T-helper 2 cell treated with Interferon-gamma antibody and Interleukin-4, amounts not matched to agents 5 μg/mL and 100 μg/mL, for 36 hours (primary cell): Measurements from ENCODE around the gene LDB3.

ENCODE experiments used
- DNase-seq: peaks from one replicate; pipeline ENCODE4 v3.0.0; 2021; ENCODE audit warnings: low spot score
- H3K27ac Mint-ChIP-seq: one replicate; pipeline ENCODE4 v1.8.0; 2021; ENCODE audit warnings: mild to moderate bottlenecking, mixed read lengths
- H3K27me3 Mint-ChIP-seq: one replicate; pipeline ENCODE4 v1.8.0; 2021; ENCODE audit warnings: low read depth, mixed read lengths
- H3K36me3 Mint-ChIP-seq: one replicate; pipeline ENCODE4 v1.8.0; 2021; ENCODE audit warnings: low read depth, mixed read lengths
- H3K4me1 Mint-ChIP-seq: one replicate; pipeline ENCODE4 v1.8.0; 2021; ENCODE audit warnings: low read depth, mixed read lengths
- H3K4me3 Mint-ChIP-seq: one replicate; pipeline ENCODE4 v1.8.0; 2022; ENCODE audit warnings: mild to moderate bottlenecking, moderate library complexity, mixed read lengths
- H3K9me3 Mint-ChIP-seq: one replicate; pipeline ENCODE4 v1.8.0; 2021; ENCODE audit warnings: mixed read lengths

LDB3 gene

DNA sequence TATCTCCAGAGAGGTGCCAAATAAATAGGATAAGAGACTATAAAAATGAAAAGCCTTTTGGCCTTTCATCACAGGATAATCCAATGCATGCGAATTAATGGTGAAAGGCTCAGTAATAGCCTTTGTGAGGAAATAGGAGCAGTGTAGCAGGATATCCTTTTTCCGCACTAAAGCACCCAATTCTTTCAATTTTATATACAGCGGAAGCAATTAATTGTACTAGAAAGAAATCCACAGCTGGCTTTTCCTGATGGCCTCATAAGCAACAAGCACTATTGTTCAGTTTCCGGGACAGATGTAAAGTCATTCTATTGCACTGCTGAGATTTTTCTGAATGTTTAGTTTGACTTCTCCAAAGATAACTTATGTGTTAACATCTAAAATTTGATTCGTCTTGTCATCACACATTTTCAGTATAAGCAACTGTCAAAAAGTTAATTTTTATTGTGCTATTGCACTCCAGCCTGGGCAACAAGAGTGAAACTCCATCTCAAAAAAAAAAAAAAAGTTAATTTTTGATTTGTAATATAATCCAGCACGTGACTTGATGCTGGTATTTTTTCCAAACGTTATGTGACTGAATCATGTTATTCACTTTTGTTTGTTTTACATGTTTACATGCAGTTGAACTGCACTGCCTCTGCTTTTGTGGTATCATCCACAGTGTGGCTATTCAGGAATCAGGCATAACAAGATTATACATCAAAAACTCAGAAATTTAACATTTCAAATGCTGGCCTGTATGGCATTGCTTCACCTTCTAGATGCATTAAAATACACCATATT is 79.7 kb downstream of the LDB3 start:
- DNase-seq: no peak
- H3K27ac Mint-ChIP-seq: no peak overlapping the region
- H3K36me3 Mint-ChIP-seq: no peaks in the 10 kb centered on the region
- H3K4me3 Mint-ChIP-seq: no peak overlapping the region
- H3K9me3 Mint-ChIP-seq: no peaks in the 10 kb centered on the region
- H3K4me1 Mint-ChIP-seq: peaks cover 6% of the 10 kb centered on the region
- H3K27me3 Mint-ChIP-seq: no peaks in the 10 kb centered on the region

DNA sequence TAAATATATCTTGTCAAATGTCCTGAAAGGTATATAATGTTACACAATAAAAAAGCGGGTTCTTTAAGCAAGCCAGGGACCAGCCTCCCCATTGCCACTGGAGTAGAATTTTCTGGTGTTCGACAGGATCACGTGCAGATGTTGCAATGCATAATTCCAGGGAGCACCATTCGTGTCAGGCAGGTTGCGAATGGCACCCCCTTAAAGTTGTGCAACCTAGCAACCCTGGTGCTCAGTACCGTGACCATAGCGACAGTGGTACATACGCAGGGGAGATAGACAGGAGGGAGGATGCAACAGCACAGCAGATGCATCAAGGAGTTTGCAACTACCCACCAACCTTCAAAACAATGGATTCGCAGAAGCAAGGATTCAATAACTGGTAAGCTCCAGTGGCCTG is 81.5 kb downstream of the LDB3 start:
- Mint-ChIP-seq H3K27ac (no peak overlapping the region), H3K27me3 (peaks cover 9% of the 10 kb centered on the region), H3K4me3 (no peak overlapping the region), H3K9me3 (no peaks in the 10 kb centered on the region), H3K36me3 (no peaks in the 10 kb centered on the region), H3K4me1 (peaks cover 12% of the 10 kb centered on the region)
- DNase-seq: no peak

DNA sequence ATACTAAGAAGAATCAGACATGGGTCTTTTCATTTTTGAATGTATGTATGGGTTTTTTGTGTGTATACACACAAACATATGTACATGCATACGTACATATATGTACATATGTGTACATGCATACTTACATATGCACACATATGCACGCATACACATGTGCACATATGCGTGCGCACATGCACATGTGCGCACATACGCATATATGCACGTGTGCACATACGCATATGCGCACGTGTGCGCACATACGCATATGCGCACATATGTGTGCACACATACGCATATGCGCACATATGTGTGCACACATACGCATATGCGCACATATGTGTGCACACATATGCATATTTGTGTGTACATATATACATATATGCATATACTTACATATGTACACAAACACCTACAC is 83.2 kb downstream of the LDB3 start:
- Mint-ChIP-seq H3K4me1 (peaks cover 14% of the 10 kb centered on the region), H3K27me3 (peaks cover 15% of the 10 kb centered on the region), H3K36me3 (no peaks in the 10 kb centered on the region), H3K27ac (no peak overlapping the region), H3K9me3 (no peaks in the 10 kb centered on the region), H3K4me3 (no peak overlapping the region)
- DNase-seq: no peak

DNA sequence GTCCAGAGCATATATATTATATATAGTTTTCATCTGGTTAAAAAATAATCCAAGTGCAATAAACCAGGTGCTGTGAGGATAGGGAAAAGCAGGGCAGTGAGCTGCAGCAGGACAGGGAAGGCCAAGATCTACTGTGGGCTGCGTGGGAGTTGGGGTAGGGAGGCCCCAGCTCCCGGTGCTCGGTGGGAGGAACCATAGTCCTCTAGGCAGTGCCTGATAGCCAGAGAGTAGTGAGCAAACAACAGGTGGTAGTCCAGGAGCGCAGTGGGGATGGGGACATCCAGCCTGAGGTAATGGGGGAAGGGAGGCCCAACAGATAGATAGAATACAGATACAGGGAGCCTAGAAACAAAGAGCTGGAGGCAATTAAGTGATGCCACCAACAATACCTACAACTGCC is 84.0 kb downstream of the LDB3 start:
- DNase-seq: no peak
- Mint-ChIP-seq H3K27ac (no peak overlapping the region), H3K36me3 (no peaks in the 10 kb centered on the region), H3K4me1 (peaks cover 15% of the 10 kb centered on the region), H3K27me3 (peaks cover 16% of the 10 kb centered on the region), H3K9me3 (no peaks in the 10 kb centered on the region), H3K4me3 (no peak overlapping the region)

DNA sequence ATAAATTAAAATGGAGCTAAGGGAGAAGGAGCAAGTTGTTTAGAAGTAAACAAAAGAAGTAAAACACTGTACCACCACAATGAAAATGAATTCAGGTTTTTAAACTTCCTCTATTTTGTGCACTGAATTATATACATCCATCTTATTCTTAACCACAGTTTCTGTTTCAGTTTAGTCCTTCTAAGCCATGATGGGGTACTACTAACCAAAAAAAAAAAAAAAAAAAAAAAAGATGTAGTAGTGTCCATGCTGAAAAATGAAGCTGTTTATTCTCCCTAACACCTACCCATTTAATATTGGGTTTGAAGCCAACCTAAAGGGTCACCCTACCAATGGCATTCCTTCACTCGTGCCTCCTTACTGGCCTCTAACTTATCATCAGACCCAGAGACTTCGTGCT is 84.7 kb downstream of the LDB3 start:
- Mint-ChIP-seq H3K27ac (no peak overlapping the region), H3K4me3 (no peak overlapping the region), H3K9me3 (no peaks in the 10 kb centered on the region), H3K4me1 (peaks cover 22% of the 10 kb centered on the region), H3K27me3 (peaks cover 24% of the 10 kb centered on the region), H3K36me3 (peaks cover 3% of the 10 kb centered on the region)
- DNase-seq: no peak

DNA sequence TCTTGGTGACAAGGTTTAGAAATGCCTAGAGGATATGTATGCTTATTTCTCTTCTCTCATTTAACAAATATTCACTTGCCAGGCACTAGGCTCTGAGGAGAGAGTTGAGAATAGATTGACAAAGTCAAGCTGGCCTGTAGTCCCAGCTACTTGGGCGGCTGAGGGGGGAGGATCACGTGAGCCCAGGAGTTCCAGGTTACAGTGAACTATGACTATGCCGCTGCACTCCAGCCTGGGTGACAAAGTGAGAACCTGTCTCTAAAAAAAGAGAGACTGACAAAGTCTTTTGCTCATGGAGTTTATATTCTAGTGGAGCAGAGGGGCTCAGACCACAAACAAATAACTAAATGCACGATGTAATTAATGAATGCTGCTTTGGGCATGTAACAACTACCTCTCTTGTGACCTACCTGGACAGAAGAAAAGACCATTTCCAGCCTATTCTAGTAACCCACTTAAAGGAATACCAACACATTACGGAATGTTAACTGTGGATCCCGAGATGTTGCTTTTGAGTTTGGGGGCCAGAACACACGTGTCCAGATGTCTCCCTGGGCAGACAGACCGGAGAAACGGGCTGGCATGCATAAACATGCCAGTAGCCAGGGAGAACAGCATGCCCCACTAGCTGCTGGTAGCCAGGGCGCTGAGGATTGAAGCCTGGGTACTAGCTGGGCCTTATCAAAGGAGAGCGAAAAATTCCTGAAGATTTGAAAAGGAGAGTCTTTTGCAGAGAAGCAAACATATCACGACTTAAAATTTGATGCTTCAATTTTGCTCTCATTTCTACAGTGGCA is 85.5 kb downstream of the LDB3 start:
- peaks cover 28% of the 10 kb centered on the region for H3K4me1 Mint-ChIP-seq
- no peaks in the 10 kb centered on the region for H3K9me3 Mint-ChIP-seq
- H3K4me3 Mint-ChIP-seq: no peak overlapping the region
- DNase-seq: no peak
- H3K27ac Mint-ChIP-seq: no peak overlapping the region
- H3K36me3 Mint-ChIP-seq: peaks cover 3% of the 10 kb centered on the region
- peaks cover 32% of the 10 kb centered on the region for H3K27me3 Mint-ChIP-seq

DNA sequence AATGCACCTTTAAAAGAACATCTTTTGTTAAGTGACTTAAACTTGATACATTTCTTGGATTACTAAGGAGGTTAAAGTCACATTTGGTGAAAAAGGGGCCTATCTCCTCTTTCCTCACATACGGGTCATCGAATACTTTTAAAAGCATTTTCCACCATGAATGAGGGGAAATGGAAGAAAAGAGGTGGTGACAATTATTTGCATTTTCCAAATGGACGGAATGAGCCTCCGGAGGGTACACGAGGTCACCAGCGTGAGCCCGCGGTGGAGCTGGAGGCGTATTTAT is 87.1 kb downstream of the LDB3 start:
- Mint-ChIP-seq H3K27ac (peak overlapping the region; percentile 78), H3K4me1 (peaks cover 35% of the 10 kb centered on the region), H3K9me3 (no peaks in the 10 kb centered on the region), H3K4me3 (peak overlapping the region; percentile 84), H3K27me3 (peaks cover 42% of the 10 kb centered on the region), H3K36me3 (peaks cover 3% of the 10 kb centered on the region)
- no peak for DNase-seq

DNA sequence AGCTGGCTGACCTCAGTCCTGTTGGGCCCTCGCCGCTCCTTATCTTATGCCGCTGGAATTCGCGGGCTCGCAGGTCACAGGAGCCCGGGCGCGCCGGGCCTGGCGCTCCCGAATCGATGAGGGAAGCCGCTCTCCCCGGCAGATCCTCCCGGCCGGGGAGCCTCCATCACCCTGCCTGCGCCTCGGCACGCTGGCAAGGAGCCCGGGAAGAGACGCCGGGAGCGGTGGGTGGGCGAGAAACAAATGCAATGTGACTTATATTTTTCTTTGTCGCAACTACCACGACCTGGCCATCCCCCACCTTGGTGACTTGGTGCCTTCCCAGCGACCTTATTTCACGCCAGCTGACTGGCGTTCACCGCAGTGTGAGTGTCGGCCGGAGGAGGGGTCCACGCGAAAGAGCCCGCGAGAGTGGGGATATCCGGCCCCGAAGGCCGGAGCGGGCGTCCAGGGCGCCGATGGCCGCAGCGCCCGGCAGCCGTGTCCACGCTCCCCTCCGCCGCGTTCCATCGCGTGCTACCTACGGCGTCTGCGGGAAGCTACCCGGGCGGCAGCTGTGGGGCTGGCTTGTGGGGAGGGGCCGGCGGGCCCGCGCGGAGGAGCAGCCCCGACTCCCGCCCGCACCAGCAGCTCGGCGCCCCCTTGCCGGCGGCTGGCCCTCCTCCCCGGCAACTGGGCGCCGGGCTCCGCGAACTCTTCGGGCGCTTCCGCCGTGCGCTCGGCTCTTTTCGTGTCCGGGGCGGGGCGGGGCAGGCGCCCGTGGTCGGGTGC is 87.6 kb downstream of the LDB3 start:
- Mint-ChIP-seq H3K27me3 (peaks cover 42% of the 10 kb centered on the region), H3K9me3 (no peaks in the 10 kb centered on the region), H3K4me1 (peaks cover 35% of the 10 kb centered on the region), H3K4me3 (peak overlapping the region; percentile 84), H3K27ac (peak overlapping the region; percentile 78), H3K36me3 (peaks cover 3% of the 10 kb centered on the region)
- DNase-seq: peak; percentile 90

DNA sequence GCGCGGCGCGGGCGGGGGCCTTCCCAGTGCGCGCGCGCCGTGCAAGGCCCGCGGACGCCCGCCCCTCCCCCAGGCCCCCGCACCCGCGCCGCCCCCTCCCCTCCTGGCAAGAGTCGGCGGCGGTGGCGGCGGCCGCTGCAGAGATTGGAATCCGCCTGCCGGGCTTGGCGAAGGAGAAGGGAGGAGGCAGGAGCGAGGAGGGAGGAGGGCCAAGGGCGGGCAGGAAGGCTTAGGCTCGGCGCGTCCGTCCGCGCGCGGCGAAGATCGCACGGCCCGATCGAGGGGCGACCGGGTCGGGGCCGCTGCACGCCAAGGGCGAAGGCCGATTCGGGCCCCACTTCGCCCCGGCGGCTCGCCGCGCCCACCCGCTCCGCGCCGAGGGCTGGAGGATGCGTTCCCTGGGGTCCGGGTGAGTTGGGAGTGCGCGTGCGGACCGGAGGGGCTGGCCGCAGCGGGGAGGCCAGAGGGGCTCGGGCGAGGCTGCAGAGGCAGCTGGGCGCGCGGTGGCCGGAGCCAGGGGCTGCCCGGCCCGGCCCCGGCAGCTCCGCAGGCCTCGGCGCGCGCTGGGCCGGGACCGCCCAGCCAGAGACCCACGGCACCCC is 88.3 kb downstream of the LDB3 start, which contains the start of gene BMPR1A:
Gene BMPR1A, plus strand, starts transcription at position 109 of the 602 bp plus-strand sequence. CDS start 119,400 bp downstream, outside the sequence.
- Mint-ChIP-seq H3K4me3 (peak within 1 kb of the TSS; percentile 89), H3K9me3 (no peaks in the 10 kb centered on the region), H3K27ac (peak within 1 kb of the TSS; percentile 78), H3K4me1 (peaks cover 35% of the 10 kb centered on the region), H3K36me3 (peaks cover 3% of the 10 kb centered on the region), H3K27me3 (peaks cover 48% of the 10 kb centered on the region)
- DNase-seq: no peak

DNA sequence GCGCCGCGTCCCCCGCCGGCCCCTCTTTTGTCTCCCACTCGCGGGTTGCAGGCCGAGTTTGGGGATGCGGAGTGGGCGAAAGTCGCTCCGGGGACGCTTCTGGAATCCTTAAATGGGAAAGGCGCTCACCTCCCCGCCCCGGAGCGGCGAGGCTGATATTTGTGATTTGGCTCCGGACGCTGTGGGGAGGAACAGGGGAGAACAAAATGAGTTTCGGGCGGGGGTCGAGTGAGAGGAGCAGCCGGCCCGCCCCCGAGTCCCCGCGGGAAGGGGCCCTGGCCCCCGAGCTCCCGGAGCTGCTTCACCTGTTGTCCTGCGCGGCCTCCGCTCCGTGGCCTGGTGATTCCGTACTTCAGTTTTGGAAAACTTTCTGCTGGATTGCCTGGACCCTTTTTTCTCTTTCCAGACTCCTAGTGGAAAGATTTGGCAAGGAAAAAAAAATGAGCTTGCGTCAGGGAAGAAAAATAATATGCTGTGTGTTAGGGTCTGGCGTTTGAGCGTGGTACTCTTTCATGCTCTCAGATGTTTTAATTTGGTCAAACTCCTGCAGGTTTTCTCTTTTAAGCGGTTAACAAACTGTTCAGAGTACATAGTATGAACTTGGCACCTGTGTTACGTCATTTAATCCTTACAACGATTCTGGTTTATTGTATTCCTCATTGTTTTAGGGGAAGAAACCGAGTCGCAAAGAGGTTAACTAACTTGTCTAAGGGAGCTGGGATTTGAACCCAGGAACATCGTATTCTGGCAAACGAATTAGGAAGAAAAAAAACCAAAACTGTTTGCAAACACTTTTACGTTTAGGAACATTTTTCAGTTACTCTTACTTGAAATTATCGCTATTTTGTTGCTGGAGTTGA is 89.0 kb downstream of the LDB3 start:
- Mint-ChIP-seq H3K27ac (peak overlapping the region; percentile 70), H3K36me3 (peaks cover 3% of the 10 kb centered on the region), H3K27me3 (peaks cover 51% of the 10 kb centered on the region), H3K9me3 (no peaks in the 10 kb centered on the region), H3K4me3 (peak overlapping the region; percentile 89), H3K4me1 (peaks cover 35% of the 10 kb centered on the region)
- no peak for DNase-seq

DNA sequence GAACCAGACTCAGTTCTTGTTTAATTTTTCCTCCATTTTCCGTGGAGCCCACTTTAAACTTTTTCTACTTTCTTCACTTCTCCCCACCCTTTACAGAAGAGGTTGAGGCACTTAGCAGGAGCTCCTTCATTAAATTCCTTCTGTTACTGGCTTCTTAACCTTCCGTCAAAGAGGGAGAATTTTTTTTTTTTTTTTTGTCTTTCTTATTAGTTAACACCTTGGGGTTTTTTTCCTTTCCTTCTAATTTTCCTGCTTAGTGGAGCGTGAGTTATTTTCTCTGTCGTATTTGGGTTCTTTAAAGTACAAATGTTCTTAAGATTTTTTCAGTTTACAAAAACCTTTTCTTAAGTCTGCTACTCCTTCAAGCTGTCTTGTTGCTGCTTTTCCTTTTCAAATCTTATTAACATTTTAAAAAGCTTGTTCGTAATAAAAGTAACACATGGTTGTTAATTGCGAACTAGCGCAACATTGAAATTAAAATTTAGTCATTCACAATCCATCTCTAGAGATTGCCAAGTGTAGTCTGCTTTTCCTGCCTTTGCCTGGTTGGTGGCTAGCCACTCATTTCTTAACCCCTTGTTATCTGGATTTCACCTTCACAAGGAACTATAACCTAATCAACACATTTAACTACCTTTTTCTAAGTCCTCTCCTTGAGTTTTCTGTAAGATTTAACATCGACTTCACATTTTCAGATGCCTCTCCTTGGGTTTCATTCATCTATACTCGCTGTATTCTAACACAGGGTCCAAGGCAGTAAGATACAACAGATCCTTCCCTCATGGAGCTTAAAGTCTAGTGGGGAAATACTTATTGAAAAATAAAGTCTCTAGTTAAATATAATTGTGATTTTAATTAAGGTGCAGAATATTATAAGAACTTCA is 90.1 kb downstream of the LDB3 start:
- Mint-ChIP-seq H3K27ac (no peak overlapping the region), H3K36me3 (peaks cover 3% of the 10 kb centered on the region), H3K9me3 (no peaks in the 10 kb centered on the region), H3K4me1 (peaks cover 26% of the 10 kb centered on the region), H3K4me3 (peak overlapping the region; percentile 89), H3K27me3 (peaks cover 54% of the 10 kb centered on the region)
- no peak for DNase-seq

DNA sequence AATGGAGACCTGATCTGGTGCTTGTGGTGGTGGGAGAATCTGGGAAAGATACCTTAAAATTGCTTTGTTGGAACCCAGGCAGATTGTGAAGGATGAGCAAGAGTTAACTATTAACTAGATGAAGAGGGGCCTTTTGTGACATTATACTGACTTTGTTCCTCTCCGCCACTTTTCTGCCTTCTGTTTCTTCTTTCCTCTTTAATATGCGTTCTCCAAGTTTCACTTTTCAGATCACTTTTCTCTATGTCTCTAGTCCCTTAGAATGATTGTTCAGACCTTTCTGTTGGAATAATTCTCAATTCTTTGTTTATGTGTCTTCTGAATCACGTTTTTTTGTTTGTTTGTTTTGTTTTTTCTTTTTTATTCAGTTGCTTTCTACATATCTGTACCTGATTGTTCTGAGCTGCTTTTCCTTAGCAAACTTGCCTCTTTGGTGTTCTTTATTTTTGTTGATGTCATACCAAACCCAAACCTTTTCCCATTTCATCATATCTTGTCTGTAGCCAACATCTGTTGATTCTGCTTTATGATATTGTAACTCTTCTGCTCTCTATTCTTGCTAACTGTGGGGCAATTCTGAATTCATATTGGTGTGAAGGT is 90.9 kb downstream of the LDB3 start:
- DNase-seq: no peak
- Mint-ChIP-seq H3K27me3 (peaks cover 50% of the 10 kb centered on the region), H3K27ac (no peak overlapping the region), H3K4me3 (no peak overlapping the region), H3K4me1 (peaks cover 24% of the 10 kb centered on the region), H3K9me3 (no peaks in the 10 kb centered on the region), H3K36me3 (peaks cover 3% of the 10 kb centered on the region)
